ENCODE results near the gene ERBIN.
"Not testable (repeated sequence)": the region's sequence is repeated elsewhere in the genome, so short reads cannot be mapped to it uniquely, and the experiment has no call there.

ERBIN gene

GRCh38 chr5:65969539-65970393, 43.4 kb downstream of the ERBIN start:
- no peak for DNase-seq

- DNase-seq: no peak
Measured at GRCh38 chr5:65970481-65971367, 44.3 kb downstream of the ERBIN start.

- no peak for DNase-seq
Measured at GRCh38 chr5:65971643-65972042, 45.3 kb downstream of the ERBIN start.

GRCh38 chr5:65972896-65973295, 46.5 kb downstream of the ERBIN start:
- not testable (repeated sequence) for DNase-seq

GRCh38 chr5:65978251-65978650, 51.9 kb downstream of the ERBIN start:
- no peak for DNase-seq

- DNase-seq: no peak
Measured at GRCh38 chr5:65981548-65981947, 55.2 kb downstream of the ERBIN start.

GRCh38 chr5:65981969-65982619, 55.7 kb downstream of the ERBIN start:
- no peak for DNase-seq

GRCh38 chr5:65982635-65983034, 56.3 kb downstream of the ERBIN start:
- no peak for DNase-seq

GRCh38 chr5:65984098-65984885, 57.9 kb downstream of the ERBIN start:
- no peak for DNase-seq

GRCh38 chr5:65986050-65986451, 59.7 kb downstream of the ERBIN start:
- no peak for DNase-seq

- no peak for DNase-seq
Measured at GRCh38 chr5:65986796-65987195, 60.4 kb downstream of the ERBIN start.

- no peak for DNase-seq
Measured at GRCh38 chr5:65987982-65988381, 61.6 kb downstream of the ERBIN start.

- DNase-seq: no peak
Measured at GRCh38 chr5:65989158-65989557, 62.8 kb downstream of the ERBIN start.

- no peak for DNase-seq
Measured at GRCh38 chr5:65992630-65993029, 66.3 kb downstream of the ERBIN start.

- DNase-seq: no peak
Measured at GRCh38 chr5:65994117-65994786, 67.9 kb downstream of the ERBIN start.

GRCh38 chr5:65999061-65999723, 72.8 kb downstream of the ERBIN start:
- no peak for DNase-seq

- no peak for DNase-seq
Measured at GRCh38 chr5:66001952-66002351, 75.6 kb downstream of the ERBIN start.

GRCh38 chr5:66002415-66002814, 76.0 kb downstream of the ERBIN start:
- no peak for DNase-seq

GRCh38 chr5:66004216-66004615, 77.8 kb downstream of the ERBIN start:
- DNase-seq: no peak

- DNase-seq: no peak
Measured at GRCh38 chr5:66009277-66009676, 82.9 kb downstream of the ERBIN start.

- no peak for DNase-seq
Measured at GRCh38 chr5:66010476-66010875, 84.1 kb downstream of the ERBIN start.
